Activated CD4-positive, alpha-beta T cell treated with anti-CD3 and anti-CD28 coated beads for 36 hours (primary cell): Measurements from ENCODE around the gene ANKRD22. TPM values are rescaled to one million over a fixed set of nuclear protein-coding genes. Genes with fewer than 3 reads are reported as not detected.

Experiments
- ATAC-seq: fragments of 200-7000 bp; cut with Tn5 transposase; one replicate; pipeline ENCODE4 v1.10.0; 2021; ENCODE audit warnings: mild to moderate bottlenecking, moderate library complexity
- CTCF ChIA-PET: fragments of 350-600 bp; sonication (Branson Sonifier 250); formaldehyde crosslinking; loops from one replicate; lab custom pipeline; 2021; ENCODE audit warnings: antibody characterized with exemption; lab: Charles Lee
- POLR2A ChIA-PET: fragments of 350-600 bp; sonication (Branson Sonifier 250); formaldehyde crosslinking; loops from one replicate; lab custom pipeline; 2021; ENCODE audit warnings: antibody characterized with exemption, inconsistent platforms; lab: Charles Lee
- DNase-seq: peaks from one replicate; pipeline ENCODE4 v3.0.0-alpha.2; 2020
- H3K27ac Mint-ChIP-seq: one replicate; pipeline ENCODE4 v1.8.0; 2021; ENCODE audit warnings: mixed read lengths
- H3K27me3 Mint-ChIP-seq: one replicate; pipeline ENCODE4 v1.8.0; 2021; ENCODE audit warnings: mixed read lengths
- H3K36me3 Mint-ChIP-seq: one replicate; pipeline ENCODE4 v1.8.0; 2021; ENCODE audit warnings: low read depth, mixed read lengths
- H3K4me1 Mint-ChIP-seq: one replicate; pipeline ENCODE4 v1.8.0; 2021; ENCODE audit warnings: mixed read lengths
- H3K4me3 Mint-ChIP-seq: one replicate; pipeline ENCODE4 v1.8.0; 2021; ENCODE audit warnings: mild to moderate bottlenecking, moderate library complexity, mixed read lengths
- H3K9me3 Mint-ChIP-seq: one replicate; pipeline ENCODE4 v1.8.0; 2021; ENCODE audit warnings: low read depth, mixed read lengths
- intact Hi-C, 2 experiments: fragments of 100-400 bp; cut with DNase I in 1 of 2; cut with micrococcal nuclease in 1 of 2; formaldehyde crosslinking; loops; one replicate each; pipeline versions ENCODE4 v1.14.2 to v1.15.1; 2022 to 2024; cut with DNase I, micrococcal nuclease
- total RNA-seq, 2 experiments: library from RNA; stranded (reverse); gene quantifications; one replicate each; pipeline ENCODE4 v1.2.3, GENCODE V29; 2021

The ANKRD22 gene
- total RNA-seq = under 1 TPM; 0.37 TPM

- CTCF ChIA-PET = interaction anchor here (1.0 to 3.2 kb wide), 5 partner anchors 16 to 47 kb away, joined by 3 to 20 read pairs (median 4); no protein-coding TSS in a partner anchor
- no peak within 1 kb of the TSS for H3K27ac Mint-ChIP-seq
- H3K27me3 Mint-ChIP-seq = peaks cover 9% of the 10 kb centered on the region
- intact Hi-C loops = no loop called here
- no peak within 1 kb of the TSS for H3K4me3 Mint-ChIP-seq
- POLR2A ChIA-PET = no interaction called here
- DNase-seq (no peak), ATAC-seq (no peak)
- no peaks in the 10 kb centered on the region for H3K9me3 Mint-ChIP-seq
- H3K36me3 Mint-ChIP-seq = no peaks in the 10 kb centered on the region
- H3K4me1 Mint-ChIP-seq = peaks cover 18% of the 10 kb centered on the region
These were observed at the start of gene ANKRD22 for GRCh38 chr10:88851706-88852105. ANKRD22 (minus strand) TSS chr10:88851844; CDS start chr10:88851607, 237 bp downstream.

GRCh38 chr10:88899886-88900285, 48.2 kb upstream of the ANKRD22 start:
- H3K27me3 Mint-ChIP-seq = no peaks in the 10 kb centered on the region
- H3K9me3 Mint-ChIP-seq = no peaks in the 10 kb centered on the region
- POLR2A ChIA-PET = interaction anchor here (0.6 kb wide), 1 partner anchor 14 kb away, joined by 3 read pairs; no protein-coding TSS in a partner anchor
- H3K4me3 Mint-ChIP-seq = no peak overlapping the region
- no peak for ATAC-seq
- peaks cover 37% of the 10 kb centered on the region for H3K36me3 Mint-ChIP-seq
- no peak for DNase-seq
- H3K27ac Mint-ChIP-seq = peak overlapping the region; percentile 44
- CTCF ChIA-PET = interaction anchor here (0.6 to 4.8 kb wide), 7 partner anchors 7 to 1140 kb away, joined by 3 to 50 read pairs (median 5); no protein-coding TSS in a partner anchor
- intact Hi-C loops = loop anchor here in 1 of 2 experiments (2.0 kb wide), 1 partner anchor 51 kb away; no protein-coding TSS in a partner anchor
- H3K4me1 Mint-ChIP-seq = peaks cover 71% of the 10 kb centered on the region

- intact Hi-C loops = no loop called here
These were observed 47.1 kb upstream of the ANKRD22 start for GRCh38 chr10:88898727-88899126.

GRCh38 chr10:88896994-88897853, 45.6 kb upstream of the ANKRD22 start:
- H3K36me3 Mint-ChIP-seq = peaks cover 23% of the 10 kb centered on the region
- peak overlapping the region; percentile 32 for H3K4me3 Mint-ChIP-seq
- ATAC-seq (peak; percentile 57), DNase-seq (peak; percentile 61)
- CTCF ChIA-PET = interaction anchor here (0.7 to 1.3 kb wide), 5 partner anchors 11 to 1140 kb away, joined by 3 to 6 read pairs (median 3); no protein-coding TSS in a partner anchor
- peak overlapping the region; percentile 84 for H3K27ac Mint-ChIP-seq
- intact Hi-C loops = loop anchor here (1.0 kb wide), 2 partner anchors 14 to 17 kb away; partner anchors contain the start of gene STAMBPL1 (in 1 of the 2)
- no peaks in the 10 kb centered on the region for H3K27me3 Mint-ChIP-seq
- peaks cover 66% of the 10 kb centered on the region for H3K4me1 Mint-ChIP-seq
- no peaks in the 10 kb centered on the region for H3K9me3 Mint-ChIP-seq
- POLR2A ChIA-PET = interaction anchor here (0.6 kb wide), 1 partner anchor 406 kb away, joined by 3 read pairs; no protein-coding TSS in a partner anchor

More at GRCh38 chr10:88898727-88899126, 47.1 kb upstream of the ANKRD22 start:
- POLR2A ChIA-PET = no interaction called here
- H3K4me3 Mint-ChIP-seq = no peak overlapping the region
- peaks cover 75% of the 10 kb centered on the region for H3K4me1 Mint-ChIP-seq
- no peak for ATAC-seq
- CTCF ChIA-PET = interaction anchor here (0.7 to 4.8 kb wide), 4 partner anchors 8 to 63 kb away, joined by 3 to 43 read pairs (median 3); partner anchors contain the start of gene ANKRD22
- DNase-seq = no peak
- no peaks in the 10 kb centered on the region for H3K27me3 Mint-ChIP-seq
- peaks cover 36% of the 10 kb centered on the region for H3K36me3 Mint-ChIP-seq
- H3K27ac Mint-ChIP-seq = no peak overlapping the region
- H3K9me3 Mint-ChIP-seq = no peaks in the 10 kb centered on the region

- peaks cover 21% of the 10 kb centered on the region for H3K36me3 Mint-ChIP-seq
- DNase-seq (no peak), ATAC-seq (no peak)
- H3K4me3 Mint-ChIP-seq = no peak overlapping the region
- intact Hi-C loops = no loop called here
- peaks cover 64% of the 10 kb centered on the region for H3K4me1 Mint-ChIP-seq
- ChIA-PET POLR2A (no interaction called here), CTCF (interaction anchor here (0.7 to 3.7 kb wide), 8 partner anchors 12 to 1139 kb away, joined by 3 to 18 read pairs (median 4); no protein-coding TSS in a partner anchor)
- H3K27ac Mint-ChIP-seq = peak overlapping the region; percentile 84
- H3K9me3 Mint-ChIP-seq = no peaks in the 10 kb centered on the region
- H3K27me3 Mint-ChIP-seq = no peaks in the 10 kb centered on the region
These were observed 44.8 kb upstream of the ANKRD22 start for GRCh38 chr10:88896372-88896993.

- DNase-seq (no peak), ATAC-seq (no peak)
- intact Hi-C loops = no loop called here
- CTCF ChIA-PET = interaction anchor here (0.6 to 3.7 kb wide), 7 partner anchors 11 to 107 kb away, joined by 3 to 18 read pairs (median 3); partner anchors contain the start of gene STAMBPL1
- peaks cover 21% of the 10 kb centered on the region for H3K36me3 Mint-ChIP-seq
- no peak overlapping the region for H3K27ac Mint-ChIP-seq
- H3K4me3 Mint-ChIP-seq = no peak overlapping the region
- no peaks in the 10 kb centered on the region for H3K9me3 Mint-ChIP-seq
- H3K27me3 Mint-ChIP-seq = no peaks in the 10 kb centered on the region
- POLR2A ChIA-PET = no interaction called here
- peaks cover 61% of the 10 kb centered on the region for H3K4me1 Mint-ChIP-seq
These were observed 43.6 kb upstream of the ANKRD22 start for GRCh38 chr10:88895250-88895649.

GRCh38 chr10:88893611-88894010, 42.0 kb upstream of the ANKRD22 start:
- ATAC-seq (no peak), DNase-seq (no peak)
- Mint-ChIP-seq H3K4me1 (peaks cover 64% of the 10 kb centered on the region), H3K27ac (no peak overlapping the region), H3K36me3 (peaks cover 17% of the 10 kb centered on the region), H3K4me3 (no peak overlapping the region), H3K27me3 (no peaks in the 10 kb centered on the region), H3K9me3 (no peaks in the 10 kb centered on the region)
- ChIA-PET POLR2A (no interaction called here), CTCF (interaction anchor here (1.1 to 3.7 kb wide), 3 partner anchors 9 to 41 kb away, joined by 4 to 18 read pairs (median 5); no protein-coding TSS in a partner anchor)
- intact Hi-C loops = no loop called here

- DNase-seq (no peak), ATAC-seq (no peak)
- Mint-ChIP-seq H3K4me1 (peaks cover 64% of the 10 kb centered on the region), H3K36me3 (peaks cover 19% of the 10 kb centered on the region), H3K27me3 (no peaks in the 10 kb centered on the region), H3K27ac (no peak overlapping the region), H3K9me3 (no peaks in the 10 kb centered on the region), H3K4me3 (no peak overlapping the region)
- intact Hi-C loops = no loop called here
- ChIA-PET CTCF (interaction anchor here (0.6 to 6.8 kb wide), 5 partner anchors 8 to 147 kb away, joined by 3 to 43 read pairs (median 4); no protein-coding TSS in a partner anchor), POLR2A (no interaction called here)
These were observed 40.8 kb upstream of the ANKRD22 start for GRCh38 chr10:88892222-88892967.

GRCh38 chr10:88890681-88891381, 39.2 kb upstream of the ANKRD22 start:
- ChIA-PET POLR2A (no interaction called here), CTCF (interaction anchor here (6.8 kb wide), 1 partner anchor 10 kb away, joined by 43 read pairs; no protein-coding TSS in a partner anchor)
- Mint-ChIP-seq H3K27me3 (no peaks in the 10 kb centered on the region), H3K27ac (no peak overlapping the region), H3K4me3 (no peak overlapping the region), H3K36me3 (peaks cover 16% of the 10 kb centered on the region), H3K4me1 (peaks cover 61% of the 10 kb centered on the region), H3K9me3 (no peaks in the 10 kb centered on the region)
- DNase-seq (no peak), ATAC-seq (no peak)
- intact Hi-C loops = no loop called here
